Left renal cortex interstitium (tissue), 4 donors: Measurements from ENCODE around the gene FGF22. TPM values are rescaled to one million over a fixed set of nuclear protein-coding genes. Genes with fewer than 3 reads are reported as not detected.

Source experiments
- polyA plus RNA-seq, 4 donors: library from polyadenylated mRNA; unstranded; fragments of 120-200 nt; gene quantifications; one replicate each; pipeline ENCODE4 v1.2.1, GENCODE V29; 2013; ENCODE audit not compliant: insufficient read length in 4 of 4

FGF22 gene
- polyA plus RNA-seq, 4 donors: 0.27 to 0.96 (median 0.62) TPM

Other genes starting within 250 kb of the FGF22 start
- 1 to 10 TPM; 1.4 to 3.4 (median 2.9) TPM for gene C2CD4C, start 230.7 kb upstream of the FGF22 start, polyA plus RNA-seq
- gene SHC2, start 178.8 kb upstream of the FGF22 start, polyA plus RNA-seq: 10 to 100 TPM; 22.9 to 44.9 (median 38.6) TPM
- gene MADCAM1, start 143.4 kb upstream of the FGF22 start, polyA plus RNA-seq: 1 to 10 TPM; 3.2 to 6.6 (median 4.0) TPM
- gene TPGS1, start 132.4 kb upstream of the FGF22 start, polyA plus RNA-seq: 10 to 100 TPM in 3 of 4 donors, 1 to 10 TPM in 1; 6.4 to 19.5 (median 14.0) TPM
- gene CDC34, start 108.1 kb upstream of the FGF22 start, polyA plus RNA-seq: 10 to 100 TPM; 57.9 to 77.6 (median 66.3) TPM
- gene GZMM, start 95.8 kb upstream of the FGF22 start, polyA plus RNA-seq: under 1 TPM; 0.25 to 0.48 (median 0.28) TPM
- gene BSG, start 67.3 kb upstream of the FGF22 start, polyA plus RNA-seq: 100 to 1,000 TPM; 392 to 568 (median 507) TPM
- gene HCN2, start 50.0 kb upstream of the FGF22 start, polyA plus RNA-seq: under 1 TPM; 0.27 to 0.58 (median 0.31) TPM
- gene POLRMT, start 6.3 kb upstream of the FGF22 start, polyA plus RNA-seq: 10 to 100 TPM; 55.8 to 68.1 (median 60.8) TPM
- 10 to 100 TPM; 22.6 to 41.5 (median 30.7) TPM for gene RNF126, start 23.3 kb downstream of the FGF22 start, polyA plus RNA-seq
- gene FSTL3, start 36.5 kb downstream of the FGF22 start, polyA plus RNA-seq: 10 to 100 TPM; 17.2 to 19.7 (median 19.4) TPM
- gene PRSS57, start 55.6 kb downstream of the FGF22 start, polyA plus RNA-seq: under 1 TPM; 0.13 to 0.48 (median 0.36) TPM
- gene PALM, start 69.1 kb downstream of the FGF22 start, polyA plus RNA-seq: 100 to 1,000 TPM in 3 of 4 donors, 10 to 100 TPM in 1; 77.2 to 115 (median 106) TPM
- gene MISP, start 111.2 kb downstream of the FGF22 start, polyA plus RNA-seq: 10 to 100 TPM in 1 of 4 donors, 1 to 10 TPM in 3; 6.0 to 10.1 (median 9.4) TPM
- gene PTBP1, start 157.6 kb downstream of the FGF22 start, polyA plus RNA-seq: 100 to 1,000 TPM; 344 to 430 (median 396) TPM
- 10 to 100 TPM; 11.6 to 24.0 (median 17.3) TPM for gene PLPPR3, start 182.1 kb downstream of the FGF22 start, polyA plus RNA-seq
- gene AZU1, start 188.0 kb downstream of the FGF22 start, polyA plus RNA-seq: 1 to 10 TPM; 1.0 to 3.4 (median 1.4) TPM
- gene PRTN3, start 201.1 kb downstream of the FGF22 start, polyA plus RNA-seq: 1 to 10 TPM in 2 of 4 donors, under 1 TPM in 2; 0.65 to 2.7 (median 1.3) TPM
- under 1 TPM; 0.34 to 0.87 (median 0.40) TPM for gene ELANE, start 212.4 kb downstream of the FGF22 start, polyA plus RNA-seq
- gene CFD, start 219.8 kb downstream of the FGF22 start, polyA plus RNA-seq: 1 to 10 TPM; 2.2 to 5.4 (median 4.3) TPM